HG02642 (cell line): Measurements from ENCODE around the gene KHNYN.
"Not testable (repeated sequence)": the region's sequence is repeated elsewhere in the genome, so short reads cannot be mapped to it uniquely, and the experiment has no call there.

Experiments used
- ATAC-seq: cut with Tn5 transposase; IDR thresholded peaks from one replicate; pipeline ENCODE4 v1.9.1; 2021; ENCODE audit warnings: mild to moderate bottlenecking; ENCODE audit not compliant: unreplicated experiment, poor library complexity

The KHNYN gene

GRCh38 chr14:24463884-24464785 lies 34.4 kb downstream of the KHNYN start:
- ATAC-seq: no peak

GRCh38 chr14:24465368-24465767 lies 35.6 kb downstream of the KHNYN start:
- no peak for ATAC-seq

GRCh38 chr14:24465805-24466204 lies 36.1 kb downstream of the KHNYN start:
- ATAC-seq: no peak

GRCh38 chr14:24470450-24470849 lies 40.7 kb downstream of the KHNYN start:
- ATAC-seq: not testable (repeated sequence)

- no peak for ATAC-seq
Measured at GRCh38 chr14:24473211-24473610, 43.5 kb downstream of the KHNYN start.

- ATAC-seq: no peak
Measured at GRCh38 chr14:24475261-24475660, 45.5 kb downstream of the KHNYN start.

- ATAC-seq: not testable (repeated sequence)
Measured at GRCh38 chr14:24479999-24480398, 50.2 kb downstream of the KHNYN start.

GRCh38 chr14:24481622-24482324 lies 52.0 kb downstream of the KHNYN start:
- peak; percentile 84 for ATAC-seq

GRCh38 chr14:24482699-24483303 lies 53.0 kb downstream of the KHNYN start:
- ATAC-seq: not testable (repeated sequence)

- no peak for ATAC-seq
Measured at GRCh38 chr14:24483604-24484252, 54.0 kb downstream of the KHNYN start.
